ENCODE results near the gene REEP5.
A peak's percentile ranks its signal among the peaks of the same experiment; 100 is the strongest.
"Not testable (repeated sequence)": the region's sequence is repeated elsewhere in the genome, so short reads cannot be mapped to it uniquely, and the experiment has no call there.

Gene REEP5

GRCh38 chr5:112883192-112883591 lies 38.8 kb downstream of the REEP5 start:
- no peak for DNase-seq

GRCh38 chr5:112880219-112880964 lies 41.6 kb downstream of the REEP5 start:
- DNase-seq, result no peak

- DNase-seq, result no peak
Measured at GRCh38 chr5:112878760-112879159, 43.3 kb downstream of the REEP5 start.

- DNase-seq, result no peak
Measured at GRCh38 chr5:112878101-112878500, 43.9 kb downstream of the REEP5 start.

- no peak for DNase-seq
Measured at GRCh38 chr5:112876362-112876761, 45.7 kb downstream of the REEP5 start.

GRCh38 chr5:112870966-112871365 lies 51.1 kb downstream of the REEP5 start:
- no peak for DNase-seq

GRCh38 chr5:112869948-112870347 lies 52.1 kb downstream of the REEP5 start:
- no peak for DNase-seq

- no peak for DNase-seq
Measured at GRCh38 chr5:112867411-112867810, 54.6 kb downstream of the REEP5 start.

- DNase-seq, result no peak
Measured at GRCh38 chr5:112866739-112867138, 55.3 kb downstream of the REEP5 start.

- DNase-seq, result no peak
Measured at GRCh38 chr5:112865128-112865527, 56.9 kb downstream of the REEP5 start.

GRCh38 chr5:112863549-112863948 lies 58.5 kb downstream of the REEP5 start:
- no peak for DNase-seq

GRCh38 chr5:112862085-112862484 lies 59.9 kb downstream of the REEP5 start:
- DNase-seq, result peak; percentile 18

GRCh38 chr5:112861638-112861985 lies 60.4 kb downstream of the REEP5 start:
- no peak for DNase-seq

GRCh38 chr5:112860929-112861637 lies 60.9 kb downstream of the REEP5 start, which contains the start of gene SRP19:
TSS of gene SRP19 (plus strand) at chr5:112861287. CDS start at chr5:112861377, 90 bp downstream.
- DNase-seq, result peak; percentile 98

GRCh38 chr5:112860571-112860928 lies 61.5 kb downstream of the REEP5 start:
- not testable (repeated sequence) for DNase-seq

GRCh38 chr5:112857866-112858265 lies 64.2 kb downstream of the REEP5 start:
- DNase-seq, result no peak

- DNase-seq, result no peak
Measured at GRCh38 chr5:112854651-112855050, 67.4 kb downstream of the REEP5 start.

GRCh38 chr5:112849912-112850311 lies 72.1 kb downstream of the REEP5 start:
- DNase-seq, result no peak

GRCh38 chr5:112848116-112848811 lies 73.8 kb downstream of the REEP5 start:
- peak; percentile 73 for DNase-seq

GRCh38 chr5:112847306-112847705 lies 74.7 kb downstream of the REEP5 start:
- DNase-seq, result no peak

GRCh38 chr5:112846556-112846955 lies 75.5 kb downstream of the REEP5 start:
- no peak for DNase-seq

GRCh38 chr5:112844489-112844888 lies 77.5 kb downstream of the REEP5 start:
- DNase-seq, result no peak

- no peak for DNase-seq
Measured at GRCh38 chr5:112833971-112834370, 88.1 kb downstream of the REEP5 start.

GRCh38 chr5:112830378-112830777 lies 91.6 kb downstream of the REEP5 start:
- DNase-seq, result no peak
